ENCODE measurements around the gene SIN3B. TPM values are rescaled to one million over a fixed set of nuclear protein-coding genes. Genes with fewer than 3 reads are reported as not detected.

Gene SIN3B
- total and polyA plus RNA-seq, 2 of the 13 experiments (the other 11 are each of a cell fraction or from before 2014, with no cell fraction given), result 12.9 to 25.7 TPM

DNA sequence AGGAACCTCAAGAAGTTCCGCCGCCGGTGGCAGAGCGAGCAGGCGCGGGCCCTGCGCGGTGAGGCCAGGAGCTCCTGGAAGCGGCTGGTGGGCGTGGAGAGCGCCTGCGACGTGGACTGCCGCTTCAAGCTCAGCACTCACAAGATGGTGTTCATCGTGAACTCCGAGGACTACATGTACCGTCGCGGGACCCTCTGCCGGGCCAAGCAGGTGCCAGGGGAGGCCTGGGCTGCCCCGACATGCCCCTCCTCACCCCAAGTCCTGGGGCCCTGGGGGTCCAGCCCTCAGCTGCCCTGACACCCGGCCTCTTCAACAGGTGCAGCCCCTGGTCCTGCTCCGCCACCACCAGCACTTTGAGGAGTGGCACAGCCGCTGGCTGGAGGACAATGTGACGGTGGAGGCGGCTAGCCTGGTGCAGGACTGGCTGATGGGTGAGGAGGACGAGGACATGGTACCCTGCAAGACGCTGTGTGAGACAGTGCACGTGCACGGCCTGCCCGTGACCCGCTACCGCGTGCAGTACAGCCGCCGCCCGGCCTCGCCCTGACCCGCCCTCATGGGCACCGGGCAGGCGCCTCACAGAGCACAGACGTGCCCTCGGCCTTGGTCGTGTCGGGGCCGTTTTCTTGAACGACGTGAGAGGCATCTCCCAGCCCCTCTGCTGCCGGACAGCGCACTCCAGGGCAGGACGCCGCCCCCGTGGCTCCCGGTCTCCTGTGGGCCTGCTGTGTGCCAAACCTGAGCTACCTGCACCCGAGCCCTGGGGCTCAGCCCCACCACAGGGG lies 49.2 kb downstream of the SIN3B start (continued):
- TF ChIP-seq ELF1 (CRISPR knock-in tag; IDR thresholded peaks at IDR 0.05) (no peak), NR2F2 (IDR thresholded peaks at IDR 0.05; ENCODE audit: borderline replicate concordance, low read depth) (no peak), NR2C2 (CRISPR knock-in tag; IDR thresholded peaks at IDR 0.05; ENCODE audit: borderline replicate concordance) (no peak)

DNA sequence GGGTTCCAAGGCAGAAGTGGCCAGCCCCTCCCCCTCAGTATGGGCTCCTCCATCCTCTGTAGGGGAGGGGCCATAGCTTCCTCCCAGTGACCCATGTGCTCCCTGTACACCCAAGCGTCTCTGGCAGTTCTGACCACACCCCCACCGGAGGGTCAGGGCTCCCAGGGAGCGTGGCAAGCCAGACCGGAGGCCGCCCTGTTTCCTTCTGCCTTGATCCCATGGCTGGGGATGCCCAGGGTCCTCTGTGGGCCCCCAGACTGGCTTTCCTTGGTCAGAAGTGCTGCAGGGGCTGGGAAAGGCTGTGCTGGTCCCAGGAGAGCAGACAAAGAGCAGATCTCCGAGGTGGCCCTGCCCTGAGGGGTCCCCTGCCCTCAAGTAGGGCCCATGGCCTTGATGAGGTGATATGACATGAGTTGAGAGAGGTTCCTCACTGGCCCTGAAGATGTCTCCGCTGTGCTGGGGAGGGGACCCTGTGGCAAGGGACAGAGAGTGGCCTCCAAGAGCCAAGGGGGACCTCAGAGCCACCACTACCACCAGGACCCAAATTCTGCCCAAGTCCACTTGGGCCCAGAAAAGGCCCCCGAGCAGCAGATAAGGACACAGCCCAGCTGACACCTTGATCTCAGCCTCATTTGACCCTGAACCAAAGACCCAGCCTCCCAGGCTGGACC lies 51.8 kb downstream of the SIN3B start:
- Histone ChIP-seq H3K9ac (ENCODE audit: insufficient read depth, low read depth, low read length) (no peak overlapping the region), H4K20me1 (ENCODE audit: insufficient read depth, low read length) (no peaks in the 10 kb centered on the region), H3K4me2 (ENCODE audit: low read depth, low read length) (no peak overlapping the region), H3K36me3 (replicated peaks in 1 of 2; ENCODE audit: control insufficient read depth in 1 of 2, insufficient read depth in 2 of 2, low read length in 2 of 2) (peaks cover 13 to 21% of the 10 kb centered on the region in 2 experiments; a peak in 3 of 5 replicates), H3K27me3 (ENCODE audit: control insufficient read depth in 1 of 2, insufficient read depth in 2 of 2, low read length in 2 of 2) (no peaks in the 10 kb centered on the region), H3K4me3 (replicated peaks in 1 of 3; ENCODE audit: insufficient read depth in 1 of 3, low read depth in 2 of 3, low read length in 3 of 3) (no peak overlapping the region), H3K4me1 (ENCODE audit: insufficient read depth, low read length) (peaks cover 4% of the 10 kb centered on the region; the same call in 1 of the 2 replicates), H3K9me3 (ENCODE audit: low read length) (peaks cover 23% of the 10 kb centered on the region), H2AFZ (ENCODE audit: low read length) (no peak overlapping the region), H3K79me2 (ENCODE audit: insufficient read depth, low read length) (no peaks in the 10 kb centered on the region), H3K27ac (ENCODE audit: extremely low read length, insufficient read depth, low read length) (no peak overlapping the region)
- ChIA-PET POLR2A (no interaction called here), CTCF (ENCODE audit: low intra/inter-chr PET ratio, low total read pairs) (no interaction called here)
- intact Hi-C loops (cut with micrococcal nuclease; ENCODE audit: unreplicated experiment) (no loop called here), in situ Hi-C loops (cut with HindIII; ENCODE audit: extremely low pct_ligation_motif_present, low pct_unique_long_range_greater_than_20kb) (no loop called here)
- TF ChIP-seq ZNF431 (CRISPR knock-in tag; IDR thresholded peaks at IDR 0.05; ENCODE audit: borderline replicate concordance, low read depth), result no peak
- peak; percentile 31; the same call in 1 of the 2 replicates for TF ChIP-seq POLR2G (IDR thresholded peaks at IDR 0.05; ENCODE audit: low read depth, low read length)
- no peak for TF ChIP-seq GPBP1L1 (CRISPR knock-in tag; IDR thresholded peaks at IDR 0.05)
- no peak for TF ChIP-seq PAX8 (CRISPR knock-in tag; IDR thresholded peaks at IDR 0.05; ENCODE audit: borderline replicate concordance)
- TF ChIP-seq ZNF543 (CRISPR knock-in tag; IDR thresholded peaks at IDR 0.05), result peak; percentile 100
- peak; percentile 25; the same call in 1 of the 2 replicates for TF ChIP-seq KDM2A (CRISPR knock-in tag; IDR thresholded peaks at IDR 0.05; ENCODE audit: borderline replicate concordance, low read depth)
- TF ChIP-seq AGO2 (optimal IDR thresholded peaks at IDR 0.05; ENCODE audit: low read depth, low read length), result peak; percentile 52
- no peak for ATAC-seq
- no peak for DNase-seq (ENCODE audit: low spot score)
- no peak for FAIRE-seq
- 71% methylated on average over 1 of the region's 8 CpGs for WGBS (ENCODE audit: low lambda C conversion rate)
- BruUV-seq (replicated peaks), result no TSS peak
